Activated T-helper 1 cell treated with anti-CD3 and anti-CD28 coated beads, Interleukin-12 subunit alpha, Interleukin-12 subunit beta, Interleukin-2, Interleukin-4 antibody, amounts not matched to agents 30 ng/mL and 10 ng/mL and 1 ng/mL, durations not matched to agents 14 hours and 24 hours and 36 hours (primary cell): ENCODE measurements around the gene CLDN3. TPM values are rescaled to one million over a fixed set of nuclear protein-coding genes. Genes with fewer than 3 reads are reported as not detected.
"Not testable (repeated sequence)": the region's sequence is repeated elsewhere in the genome, so short reads cannot be mapped to it uniquely, and the experiment has no call there.

ENCODE experiments used
- DNase-seq: peaks from one replicate; pipeline ENCODE4 v3.0.0; 2021; ENCODE audit warnings: low spot score
- H3K27ac Mint-ChIP-seq: one replicate; pipeline ENCODE4 v1.8.0; 2021; ENCODE audit warnings: mild to moderate bottlenecking, mixed read lengths
- H3K27me3 Mint-ChIP-seq: one replicate; pipeline ENCODE4 v1.8.0; 2022; ENCODE audit warnings: mild to moderate bottlenecking, moderate library complexity, mixed read lengths; ENCODE audit not compliant: insufficient read depth
- H3K36me3 Mint-ChIP-seq: one replicate; pipeline ENCODE4 v1.8.0; 2021; ENCODE audit warnings: low read depth, mixed read lengths
- H3K4me1 Mint-ChIP-seq: one replicate; pipeline ENCODE4 v1.8.0; 2021; ENCODE audit warnings: low read depth, mixed read lengths
- H3K4me3 Mint-ChIP-seq: one replicate; pipeline ENCODE4 v1.8.0; 2021; ENCODE audit warnings: mild to moderate bottlenecking, moderate library complexity, mixed read lengths
- H3K9me3 Mint-ChIP-seq: one replicate; pipeline ENCODE4 v1.8.0; 2021; ENCODE audit warnings: mixed read lengths
- intact Hi-C: fragments of 100-400 bp; cut with micrococcal nuclease; formaldehyde crosslinking; loops from one replicate; pipeline ENCODE4 v1.15.1; 2024
- total RNA-seq: library from RNA; stranded (reverse); gene quantifications from 2 replicates; pipeline ENCODE4 v1.2.3, GENCODE V29; 2022

CLDN3 gene
- total RNA-seq, 1 donor from 2014 or later, result not detected

DNA sequence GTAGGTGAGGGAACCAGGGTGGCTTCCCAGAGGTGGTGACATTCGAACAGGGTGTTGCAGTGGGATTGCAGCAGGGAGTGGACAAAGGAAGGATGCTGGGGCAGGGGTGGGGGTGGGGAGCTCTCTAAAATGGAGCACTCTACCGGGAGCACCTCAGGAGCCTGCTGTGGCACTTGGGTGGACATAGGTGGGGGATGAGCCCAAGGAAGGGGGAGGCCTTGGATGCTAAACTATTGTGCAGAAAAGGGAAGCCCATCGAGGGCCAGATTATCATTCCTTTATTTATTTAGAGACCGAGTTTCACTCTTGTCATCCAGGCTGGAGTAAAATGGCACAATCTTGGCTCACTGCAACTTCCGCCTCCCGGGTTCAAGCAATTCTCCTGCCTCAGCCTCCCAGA, 47.3 kb downstream of the CLDN3 start:
- DNase-seq, result no peak
- intact Hi-C loops, result no loop called here
- H3K9me3 Mint-ChIP-seq, result no peaks in the 10 kb centered on the region
- H3K36me3 Mint-ChIP-seq, result no peaks in the 10 kb centered on the region
- no peak overlapping the region for H3K4me3 Mint-ChIP-seq
- no peak overlapping the region for H3K27ac Mint-ChIP-seq
- peaks cover 12% of the 10 kb centered on the region for H3K4me1 Mint-ChIP-seq
- peaks cover 15% of the 10 kb centered on the region for H3K27me3 Mint-ChIP-seq

DNA sequence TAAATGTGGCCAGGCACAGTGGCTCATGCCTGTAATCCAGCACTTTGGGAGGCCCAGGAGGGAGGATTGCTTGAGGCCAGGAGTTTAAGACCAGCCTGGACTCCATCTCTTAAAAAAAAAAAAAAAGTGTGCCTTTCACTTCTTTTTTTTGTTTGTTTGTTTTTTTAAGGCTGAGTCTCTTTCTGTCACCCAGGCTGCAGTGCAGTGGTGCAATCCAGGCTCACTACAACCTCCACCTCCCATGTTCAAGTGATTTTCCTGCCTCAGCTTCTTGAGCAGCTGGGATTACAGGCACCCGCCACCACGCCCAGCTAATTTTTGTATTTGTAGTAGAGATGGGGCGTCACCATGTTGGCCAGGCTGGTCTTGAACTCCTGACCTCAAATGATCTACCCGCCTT, 47.9 kb downstream of the CLDN3 start:
- H3K9me3 Mint-ChIP-seq, DNase-seq, H3K27ac Mint-ChIP-seq, H3K36me3 Mint-ChIP-seq, H3K4me3 Mint-ChIP-seq, intact Hi-C loops: not testable (repeated sequence)
- H3K27me3 Mint-ChIP-seq, result peaks cover 15% of the 10 kb centered on the region
- peaks cover 17% of the 10 kb centered on the region for H3K4me1 Mint-ChIP-seq

DNA sequence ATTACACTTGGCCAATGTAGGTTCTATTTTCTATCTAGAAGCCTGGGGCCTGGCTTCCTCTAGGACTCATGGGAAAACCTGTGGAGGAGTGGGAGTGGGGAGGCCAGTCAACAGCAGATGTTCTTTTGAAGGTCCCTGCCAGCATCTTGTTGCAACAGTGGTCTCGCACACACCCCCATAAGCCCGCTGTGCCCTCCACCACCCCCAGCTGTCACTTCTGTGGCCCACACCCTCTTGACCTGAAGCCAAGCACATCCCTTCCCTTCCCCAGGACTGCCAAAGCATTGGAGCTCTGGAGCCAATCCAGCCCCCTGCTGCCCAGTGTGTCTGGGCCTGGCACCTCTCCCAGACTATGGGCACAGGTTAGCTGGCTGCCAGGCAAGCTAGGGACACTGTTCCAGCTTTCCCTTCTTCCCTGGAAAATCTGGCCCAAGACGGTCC, 48.7 kb downstream of the CLDN3 start:
- peaks cover 3% of the 10 kb centered on the region for H3K36me3 Mint-ChIP-seq
- no peak for DNase-seq
- peaks cover 24% of the 10 kb centered on the region for H3K4me1 Mint-ChIP-seq
- intact Hi-C loops, result no loop called here
- H3K4me3 Mint-ChIP-seq, result peak overlapping the region; percentile 82
- H3K27me3 Mint-ChIP-seq, result peaks cover 15% of the 10 kb centered on the region
- H3K27ac Mint-ChIP-seq, result no peak overlapping the region
- H3K9me3 Mint-ChIP-seq, result no peaks in the 10 kb centered on the region

DNA sequence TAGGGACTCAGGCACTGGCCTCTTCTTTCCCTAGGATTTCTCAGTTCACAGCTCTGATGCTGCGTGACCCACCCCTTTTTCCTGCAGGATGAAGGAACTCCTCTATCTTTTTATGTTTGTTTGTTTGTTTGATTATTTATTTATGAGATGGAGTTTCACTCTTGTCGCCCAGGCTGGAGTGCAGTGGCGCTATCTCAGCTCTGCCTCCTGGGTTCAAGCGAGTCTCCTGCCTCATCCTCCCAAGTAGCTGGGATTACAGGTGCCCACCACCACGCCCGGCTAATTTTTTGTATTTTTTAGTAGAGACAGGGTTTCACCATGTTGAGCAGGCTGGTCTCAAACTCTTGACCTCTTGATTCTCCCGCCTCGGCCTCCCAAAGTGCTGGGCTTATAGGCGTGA, 49.6 kb downstream of the CLDN3 start:
- H3K9me3 Mint-ChIP-seq, H3K36me3 Mint-ChIP-seq, DNase-seq, intact Hi-C loops: not testable (repeated sequence)
- Mint-ChIP-seq H3K27me3 (peaks cover 15% of the 10 kb centered on the region), H3K27ac (peak overlapping the region; percentile 36), H3K4me1 (peaks cover 33% of the 10 kb centered on the region), H3K4me3 (peak overlapping the region; percentile 82)

DNA sequence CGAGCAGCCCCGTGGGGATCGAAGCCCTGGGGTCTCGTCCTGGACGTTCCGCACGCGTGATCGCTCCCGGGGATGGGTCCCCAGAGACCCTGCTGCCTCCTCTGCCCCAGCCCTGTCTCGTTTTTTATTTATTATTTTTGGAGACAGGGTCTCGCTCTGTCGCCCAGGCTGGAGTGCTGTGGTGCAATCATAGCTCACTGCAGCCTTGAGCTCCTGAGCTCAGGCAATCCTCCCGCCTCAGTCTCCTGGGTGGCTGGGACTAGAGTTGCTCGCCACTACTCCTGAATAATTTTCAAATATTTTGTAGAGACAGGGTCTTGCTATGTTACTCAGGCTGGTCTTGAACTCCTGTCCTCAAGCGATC, 50.3 kb downstream of the CLDN3 start:
- intact Hi-C loops, result loop anchor here (1.0 to 5.0 kb wide), 2 partner anchors 95 to 197 kb away; partner anchors contain the start of genes BAZ1B and MLXIPL
- H3K4me1 Mint-ChIP-seq, result peaks cover 34% of the 10 kb centered on the region
- H3K27me3 Mint-ChIP-seq, result peaks cover 15% of the 10 kb centered on the region
- no peaks in the 10 kb centered on the region for H3K9me3 Mint-ChIP-seq
- peak overlapping the region; percentile 36 for H3K27ac Mint-ChIP-seq
- H3K4me3 Mint-ChIP-seq, result peak overlapping the region; percentile 82
- peaks cover 7% of the 10 kb centered on the region for H3K36me3 Mint-ChIP-seq
- no peak for DNase-seq

Other genes starting within 250 kb of the CLDN3 start
- 110 and 111 TPM in 2 replicates for gene BAZ1B, start 248.0 kb downstream of the CLDN3 start, total RNA-seq
- 80.6 and 86.0 TPM in 2 replicates for gene BCL7B, start 212.6 kb downstream of the CLDN3 start, total RNA-seq
- 46.5 and 48.2 TPM in 2 replicates for gene TBL2, start 191.7 kb downstream of the CLDN3 start, total RNA-seq
- not detected in 2 replicates for gene MLXIPL, start 145.7 kb downstream of the CLDN3 start, total RNA-seq
- 0.18 and 0.34 TPM in 2 replicates for gene VPS37D, start 102.4 kb downstream of the CLDN3 start, total RNA-seq
- 11.2 and 11.6 TPM in 2 replicates for gene DNAJC30, start 86.8 kb downstream of the CLDN3 start, total RNA-seq
- 128 and 138 TPM in 2 replicates for gene BUD23, start 86.7 kb downstream of the CLDN3 start, total RNA-seq
- gene STX1A, start 50.6 kb downstream of the CLDN3 start, total RNA-seq, result 24.9 and 26.7 TPM in 2 replicates
- gene ABHD11, start 31.5 kb downstream of the CLDN3 start, total RNA-seq, result 18.9 and 24.3 TPM in 2 replicates
- gene CLDN4, start 60.7 kb upstream of the CLDN3 start, total RNA-seq, result not detected in 2 replicates
- 1.2 and 1.8 TPM in 2 replicates for gene METTL27, start 72.2 kb upstream of the CLDN3 start, total RNA-seq
- gene TMEM270, start 90.9 kb upstream of the CLDN3 start, total RNA-seq, result not detected in 2 replicates